Vagina (tissue), 2 donors: ENCODE data around the gene FGF21.

Source experiments
- POLR2A ChIP-seq, 2 donors: fragments of 450-650 bp; IDR thresholded peaks; one replicate each; pipeline ENCODE4 v1.6.1; 2017; ENCODE audit warnings: antibody characterized with exemption in 2 of 2, mild to moderate bottlenecking in 2 of 2, moderate library complexity in 2 of 2
- TF ChIP-seq, protein P1 (sequence below), 3 experiments: fragments of 450-650 bp in 2 of 3; fragments of 200-600 bp in 1 of 3; sonication (generic) in 1 of 3; IDR thresholded peaks; one replicate each; pipeline ENCODE4 v1.5.1; 2017 to 2019; ENCODE audit warnings: antibody characterized with exemption in 3 of 3, mild to moderate bottlenecking in 2 of 3, moderate library complexity in 2 of 3

DNA sequence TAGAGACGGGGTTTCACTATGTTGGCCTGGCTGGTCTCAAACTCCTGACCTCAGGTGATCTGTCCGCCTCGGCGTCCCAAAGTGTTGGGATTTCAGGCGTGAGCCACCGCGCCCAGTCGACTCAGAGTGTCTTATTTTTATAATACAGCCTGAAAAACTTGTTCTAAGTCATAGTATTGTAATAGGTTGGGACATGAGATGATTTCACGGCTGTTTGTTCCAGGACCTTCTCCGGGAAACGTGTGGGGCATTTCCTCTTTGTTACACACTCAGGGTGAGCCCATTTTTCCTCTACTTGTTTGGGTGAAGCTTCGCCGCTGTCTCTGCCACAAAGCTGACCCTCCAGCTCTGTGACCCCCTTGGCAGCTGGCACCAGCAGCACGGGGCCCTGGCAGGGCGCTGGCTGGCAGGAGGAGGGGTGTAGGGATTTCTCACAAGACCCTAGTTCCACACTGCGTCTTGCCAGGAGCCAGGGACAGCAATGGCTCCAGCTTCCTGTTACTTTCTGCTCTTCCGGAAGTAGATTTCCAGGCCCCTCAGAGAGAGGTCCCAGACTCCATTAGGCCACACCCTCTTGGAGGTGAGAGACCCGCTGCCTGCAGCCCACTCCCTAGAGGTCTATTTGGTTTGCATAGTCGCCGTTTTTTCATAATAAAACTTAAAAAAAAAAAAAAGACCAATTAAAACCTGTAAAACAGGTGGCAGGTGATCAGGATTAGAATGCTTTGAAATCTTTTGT is 15.6 kb downstream of the FGF21 start:
- TF ChIP-seq, protein P1, sequence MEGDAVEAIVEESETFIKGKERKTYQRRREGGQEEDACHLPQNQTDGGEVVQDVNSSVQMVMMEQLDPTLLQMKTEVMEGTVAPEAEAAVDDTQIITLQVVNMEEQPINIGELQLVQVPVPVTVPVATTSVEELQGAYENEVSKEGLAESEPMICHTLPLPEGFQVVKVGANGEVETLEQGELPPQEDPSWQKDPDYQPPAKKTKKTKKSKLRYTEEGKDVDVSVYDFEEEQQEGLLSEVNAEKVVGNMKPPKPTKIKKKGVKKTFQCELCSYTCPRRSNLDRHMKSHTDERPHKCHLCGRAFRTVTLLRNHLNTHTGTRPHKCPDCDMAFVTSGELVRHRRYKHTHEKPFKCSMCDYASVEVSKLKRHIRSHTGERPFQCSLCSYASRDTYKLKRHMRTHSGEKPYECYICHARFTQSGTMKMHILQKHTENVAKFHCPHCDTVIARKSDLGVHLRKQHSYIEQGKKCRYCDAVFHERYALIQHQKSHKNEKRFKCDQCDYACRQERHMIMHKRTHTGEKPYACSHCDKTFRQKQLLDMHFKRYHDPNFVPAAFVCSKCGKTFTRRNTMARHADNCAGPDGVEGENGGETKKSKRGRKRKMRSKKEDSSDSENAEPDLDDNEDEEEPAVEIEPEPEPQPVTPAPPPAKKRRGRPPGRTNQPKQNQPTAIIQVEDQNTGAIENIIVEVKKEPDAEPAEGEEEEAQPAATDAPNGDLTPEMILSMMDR (IDR thresholded peaks at IDR 0.05): no peak
- TF ChIP-seq POLR2A (IDR thresholded peaks at IDR 0.05): no peak
